DMS53 treated with DMSO at 0.1 percent for 48 hours (cell line): ENCODE measurements around the gene CTNNBL1.
"Not testable (repeated sequence)": the region's sequence is repeated elsewhere in the genome, so short reads cannot be mapped to it uniquely, and the experiment has no call there.

ENCODE experiments used
- DNase-seq: peaks from one replicate; lab custom pipeline; 2025; ENCODE audit not compliant: unreplicated experiment; lab: John Stamatoyannopoulos, UW

The CTNNBL1 gene

GRCh38 chr20:37693635-37694626 lies at the start of gene CTNNBL1:
Gene CTNNBL1, plus strand, starts transcription at chr20:37694030. Its CDS starts 93 bp downstream, at chr20:37694123.
- DNase-seq, result peak; percentile 93

GRCh38 chr20:37644605-37645004 lies 49.2 kb upstream of the CTNNBL1 start:
- DNase-seq, result no peak

GRCh38 chr20:37647946-37648345 lies 45.9 kb upstream of the CTNNBL1 start:
- DNase-seq, result no peak

- no peak for DNase-seq
Measured at GRCh38 chr20:37649017-37649416, 44.8 kb upstream of the CTNNBL1 start.

GRCh38 chr20:37649676-37650370 lies 44.0 kb upstream of the CTNNBL1 start:
- DNase-seq, result no peak

- DNase-seq, result no peak
Measured at GRCh38 chr20:37650661-37651060, 43.2 kb upstream of the CTNNBL1 start.

GRCh38 chr20:37651932-37652331 lies 41.9 kb upstream of the CTNNBL1 start:
- DNase-seq, result no peak

GRCh38 chr20:37656945-37657344 lies 36.9 kb upstream of the CTNNBL1 start:
- no peak for DNase-seq

GRCh38 chr20:37657924-37658804 lies 35.7 kb upstream of the CTNNBL1 start:
- DNase-seq, result no peak

GRCh38 chr20:37661519-37661918 lies 32.3 kb upstream of the CTNNBL1 start:
- no peak for DNase-seq

- no peak for DNase-seq
Measured at GRCh38 chr20:37662308-37662707, 31.5 kb upstream of the CTNNBL1 start.

GRCh38 chr20:37664595-37664994 lies 29.2 kb upstream of the CTNNBL1 start:
- not testable (repeated sequence) for DNase-seq

- DNase-seq, result no peak
Measured at GRCh38 chr20:37668166-37668565, 25.7 kb upstream of the CTNNBL1 start.

GRCh38 chr20:37669062-37669772 lies 24.6 kb upstream of the CTNNBL1 start:
- no peak for DNase-seq

- no peak for DNase-seq
Measured at GRCh38 chr20:37669773-37670236, 24.0 kb upstream of the CTNNBL1 start.

GRCh38 chr20:37670351-37670791 lies 23.5 kb upstream of the CTNNBL1 start:
- DNase-seq, result no peak

GRCh38 chr20:37672143-37672542 lies 21.7 kb upstream of the CTNNBL1 start:
- no peak for DNase-seq

- no peak for DNase-seq
Measured at GRCh38 chr20:37673444-37673843, 20.4 kb upstream of the CTNNBL1 start.

- DNase-seq, result no peak
Measured at GRCh38 chr20:37676440-37676839, 17.4 kb upstream of the CTNNBL1 start.
